Neural progenitor cell (in vitro differentiated cells): ENCODE data around the gene DUS3L.

Source experiments
- CTCF ChIP-seq: fragments of 200-600 bp; sonication (generic); IDR thresholded peaks from 2 replicates; pipeline ENCODE4 v1.5.1; 2017; ENCODE audit warnings: antibody characterized with exemption, mild to moderate bottlenecking
- EZH2 ChIP-seq: fragments of 200-600 bp; sonication (generic); IDR thresholded peaks from 2 replicates; pipeline ENCODE4 v1.6.1; 2017; ENCODE audit warnings: antibody characterized with exemption, mild to moderate bottlenecking, moderate library complexity
- EZH2phosphoT487 ChIP-seq: fragments of 200-600 bp; sonication (generic); IDR thresholded peaks from 2 replicates; pipeline ENCODE4 v1.6.1; 2017; ENCODE audit warnings: antibody characterized with exemption

- no peak for TF ChIP-seq CTCF
- no peak for TF ChIP-seq EZH2
- no peak for TF ChIP-seq EZH2phosphoT487
These were observed 37.2 kb downstream of the DUS3L start for GRCh38 chr19:5753743-5754142.
